Adrenal gland (tissue), 12 donors: ENCODE results near the gene MBNL1. TPM values are rescaled to one million over a fixed set of nuclear protein-coding genes. Genes with fewer than 3 reads are reported as not detected.

Experiments used
- DNase-seq, 7 donors: peaks; one replicate each; pipeline ENCODE4 v3.0.0-alpha.2; 2019 to 2020
- H3K27ac ChIP-seq, 5 donors: fragments of 200-600 bp; sonication (generic) in 4 of 5; 1 replicate in 3 of 5; 2 replicates in 2 of 5; pipeline versions ENCODE4 v1.5.1 to v1.8.0; 2016 to 2020; ENCODE audit warnings: mild to moderate bottlenecking in 1 of 5
- H3K27me3 ChIP-seq: fragments of 200-600 bp; 2 replicates; pipeline ENCODE4 v1.8.0; 2021
- H3K36me3 ChIP-seq, 2 donors: fragments of 200-600 bp; replicated peaks in 1 of 2; 1 replicate in 1 of 2; 2 replicates in 1 of 2; pipeline versions ENCODE4 v1.5.1 to v1.8.0; 2018 to 2022
- H3K4me1 ChIP-seq, 2 donors: fragments of 200-600 bp; replicated peaks in 1 of 2; 1 replicate in 1 of 2; 2 replicates in 1 of 2; pipeline versions ENCODE4 v1.5.1 to v1.8.0; 2018 to 2021
- H3K4me3 ChIP-seq, 4 donors: fragments of 200-600 bp; sonication (generic) in 3 of 4; one replicate each; pipeline ENCODE4 v1.5.1; 2016 to 2018
- H3K9me3 ChIP-seq, 3 donors: fragments of 200-600 bp; sonication (generic) in 1 of 3; replicated peaks in 1 of 3; 1 replicate in 2 of 3; 2 replicates in 1 of 3; pipeline versions ENCODE4 v1.5.1 to v1.8.0; 2016 to 2021
- POLR2A ChIP-seq, 2 donors: fragments of 450-650 bp; IDR thresholded peaks; one replicate each; pipeline ENCODE4 v1.6.1; 2017; ENCODE audit warnings: antibody characterized with exemption in 2 of 2, mild to moderate bottlenecking in 2 of 2, moderate library complexity in 1 of 2
- WGBS, 4 donors: extraction: QIAGEN DNeasy Blood & Tissue Kit in 2 of 4; methylation state at CpG; one replicate each; pipeline versions ENCODE4 v1.1.5 to v1.1.7; 2013 to 2017; 5-methylcytosine and 5-hydroxymethylcytosine counted together
- intact Hi-C, 2 donors: fragments of 100-400 bp; cut with DNase I; formaldehyde crosslinking; loops; one replicate each; pipeline versions ENCODE4 v1.14.1 to v1.15.0; 2022 to 2023
- polyA plus RNA-seq, 3 donors: library from polyadenylated mRNA; stranded (reverse); fragments of 200-250 nt in 2 of 3; fragments of 350-450 nt in 1 of 3; fragmentation: Illumina TruSeq in 1 of 3; extraction: RNeasy Lipid Tissue Mini Kit (QIAGEN cat#74804) in 1 of 3; gene quantifications; one replicate each; pipeline ENCODE4 v1.2.3, GENCODE V29; 2013 to 2014
- total RNA-seq, 9 donors: library from RNA; depleted of rRNA in 4 of 9; stranded (reverse); fragments of >200 nt in 4 of 9; fragments of 120-200 nt in 1 of 9; fragmentation: NEBNext Ultra II Directional in 1 of 9; extraction: Animal tissue kit (Norgen Biotek cat#: 25700) in 1 of 9; gene quantifications; one replicate each; pipeline versions ENCODE4 v1.1.0 to v1.2.4, GENCODE V29; 2013 to 2023
- TF ChIP-seq, protein P1 (sequence below), 6 experiments: fragments of 450-650 bp in 4 of 6; fragments of 200-600 bp in 2 of 6; sonication (generic) in 1 of 6; IDR thresholded peaks; 1 replicate in 5 of 6; 2 replicates in 1 of 6; pipeline versions ENCODE4 v1.5.1 to v1.8.0; 2016 to 2021; ENCODE audit warnings: antibody characterized with exemption in 6 of 6, mild to moderate bottlenecking in 2 of 6, moderate library complexity in 1 of 6
- donor health status: healthy with polysubstance abuse.
- donor health status: Bipolar disorder and iron deficiency.
- donor health status: DM: yes; HTN: yes; CAD: no.
- donor health status: DM: no; HTN: no; CAD: no.
- donor health status: DM: no; HTN: no; CAD: no.
- donor health status: DM: yes; HTN: yes; CAD: no.

Gene MBNL1
- total and polyA plus RNA-seq, 12 donors: 30.6 to 252 (median 122) TPM

DNA sequence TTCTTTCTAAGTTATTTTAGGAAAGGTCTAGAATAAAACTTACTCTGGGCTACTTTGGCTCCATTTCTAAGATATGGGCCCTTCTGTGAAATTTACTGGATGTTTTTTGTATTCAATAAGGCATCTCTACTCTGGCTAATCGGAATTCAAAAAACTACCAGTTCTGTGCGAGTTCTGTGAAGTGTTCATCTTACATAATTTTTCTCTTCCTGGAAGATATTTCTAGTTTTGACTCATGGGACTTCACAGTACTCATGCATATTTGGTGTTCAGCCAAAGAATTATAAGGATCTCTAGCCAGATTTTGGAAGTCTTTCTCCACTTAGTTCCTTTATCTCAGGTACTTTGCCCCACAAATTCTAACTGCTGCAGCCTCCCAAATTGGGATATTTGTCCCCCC lies 46.4 kb upstream of the MBNL1 start:
- intact Hi-C loops: no loop called here
- DNase-seq: no peak
- no peaks in the 10 kb centered on the region for H3K27me3 ChIP-seq
- no peak for TF ChIP-seq POLR2A (IDR thresholded peaks at IDR 0.05)
- TF ChIP-seq, protein P1, sequence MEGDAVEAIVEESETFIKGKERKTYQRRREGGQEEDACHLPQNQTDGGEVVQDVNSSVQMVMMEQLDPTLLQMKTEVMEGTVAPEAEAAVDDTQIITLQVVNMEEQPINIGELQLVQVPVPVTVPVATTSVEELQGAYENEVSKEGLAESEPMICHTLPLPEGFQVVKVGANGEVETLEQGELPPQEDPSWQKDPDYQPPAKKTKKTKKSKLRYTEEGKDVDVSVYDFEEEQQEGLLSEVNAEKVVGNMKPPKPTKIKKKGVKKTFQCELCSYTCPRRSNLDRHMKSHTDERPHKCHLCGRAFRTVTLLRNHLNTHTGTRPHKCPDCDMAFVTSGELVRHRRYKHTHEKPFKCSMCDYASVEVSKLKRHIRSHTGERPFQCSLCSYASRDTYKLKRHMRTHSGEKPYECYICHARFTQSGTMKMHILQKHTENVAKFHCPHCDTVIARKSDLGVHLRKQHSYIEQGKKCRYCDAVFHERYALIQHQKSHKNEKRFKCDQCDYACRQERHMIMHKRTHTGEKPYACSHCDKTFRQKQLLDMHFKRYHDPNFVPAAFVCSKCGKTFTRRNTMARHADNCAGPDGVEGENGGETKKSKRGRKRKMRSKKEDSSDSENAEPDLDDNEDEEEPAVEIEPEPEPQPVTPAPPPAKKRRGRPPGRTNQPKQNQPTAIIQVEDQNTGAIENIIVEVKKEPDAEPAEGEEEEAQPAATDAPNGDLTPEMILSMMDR (IDR thresholded peaks at IDR 0.05): no peak
- no peaks in the 10 kb centered on the region for H3K9me3 ChIP-seq
- 22 to 38% (median 27%) methylated on average over 2 of the region's 2 CpGs for WGBS, 4 donors
- no peaks in the 10 kb centered on the region for H3K36me3 ChIP-seq
- H3K4me3 ChIP-seq: no peak overlapping the region
- peaks cover 0 to 7% of the 10 kb centered on the region in 2 donors for H3K4me1 ChIP-seq
- H3K27ac ChIP-seq: peak overlapping the region in 1 of 5 donors; percentile 42

DNA sequence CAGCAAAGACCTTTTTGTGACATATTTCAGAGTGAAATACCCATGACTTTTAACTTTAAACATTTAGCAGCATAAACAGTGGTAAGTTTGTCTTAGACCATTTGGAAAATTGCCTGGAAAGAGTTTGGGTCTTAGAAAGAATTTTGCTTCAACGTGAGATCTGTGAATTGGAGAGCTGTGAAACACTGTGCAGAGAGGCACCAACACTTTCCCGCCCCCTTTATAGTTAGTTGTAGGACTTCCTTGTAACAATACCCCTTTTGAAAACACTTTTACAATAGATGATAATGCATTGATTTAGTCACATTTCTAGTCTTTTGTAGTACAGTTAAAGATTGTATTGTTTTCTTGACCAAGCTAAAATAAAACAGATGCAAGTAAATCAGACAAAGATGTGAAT lies 43.5 kb upstream of the MBNL1 start:
- no peaks in the 10 kb centered on the region for H3K27me3 ChIP-seq
- TF ChIP-seq, protein P1 (IDR thresholded peaks at IDR 0.05): no peak
- TF ChIP-seq POLR2A (IDR thresholded peaks at IDR 0.05): no peak
- no peak for DNase-seq
- intact Hi-C loops: no loop called here
- H3K36me3 ChIP-seq: no peaks in the 10 kb centered on the region
- no peak overlapping the region for H3K4me3 ChIP-seq
- H3K27ac ChIP-seq: no peak overlapping the region
- H3K4me1 ChIP-seq: peaks cover 0 to 7% of the 10 kb centered on the region in 2 donors
- no peaks in the 10 kb centered on the region for H3K9me3 ChIP-seq
- 72 to 81% (median 78%) methylated on average over 2 of the region's 2 CpGs for WGBS, 4 donors

DNA sequence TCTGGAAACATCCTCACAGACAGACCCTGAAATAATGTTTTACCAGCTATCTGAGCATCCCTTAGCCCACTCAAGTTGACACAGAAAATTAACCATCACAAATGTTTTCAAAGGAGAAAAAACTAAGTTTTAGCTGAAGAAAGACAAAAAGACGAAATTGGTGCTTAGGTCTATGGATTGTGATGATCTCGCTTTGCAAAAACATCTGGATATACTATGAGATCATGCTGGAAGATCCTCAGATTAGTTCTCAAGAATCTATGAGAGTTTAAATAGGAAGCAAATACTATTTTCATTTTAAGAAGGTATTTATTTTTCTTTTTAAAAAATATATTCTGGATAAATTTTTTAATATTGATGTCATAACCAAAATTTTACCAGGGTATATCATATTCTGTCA lies 42.6 kb upstream of the MBNL1 start:
- H3K27ac ChIP-seq: no peak overlapping the region
- H3K4me3 ChIP-seq: no peak overlapping the region
- no peaks in the 10 kb centered on the region for H3K9me3 ChIP-seq
- intact Hi-C loops: no loop called here
- H3K27me3 ChIP-seq: no peaks in the 10 kb centered on the region
- TF ChIP-seq, protein P1 (IDR thresholded peaks at IDR 0.05): no peak
- no peak for TF ChIP-seq POLR2A (IDR thresholded peaks at IDR 0.05)
- no peak for DNase-seq
- H3K36me3 ChIP-seq: no peaks in the 10 kb centered on the region
- peaks cover 0 to 7% of the 10 kb centered on the region in 2 donors for H3K4me1 ChIP-seq
- 83 to 90% (median 85%) methylated on average over 2 of the region's 2 CpGs for WGBS, 4 donors

DNA sequence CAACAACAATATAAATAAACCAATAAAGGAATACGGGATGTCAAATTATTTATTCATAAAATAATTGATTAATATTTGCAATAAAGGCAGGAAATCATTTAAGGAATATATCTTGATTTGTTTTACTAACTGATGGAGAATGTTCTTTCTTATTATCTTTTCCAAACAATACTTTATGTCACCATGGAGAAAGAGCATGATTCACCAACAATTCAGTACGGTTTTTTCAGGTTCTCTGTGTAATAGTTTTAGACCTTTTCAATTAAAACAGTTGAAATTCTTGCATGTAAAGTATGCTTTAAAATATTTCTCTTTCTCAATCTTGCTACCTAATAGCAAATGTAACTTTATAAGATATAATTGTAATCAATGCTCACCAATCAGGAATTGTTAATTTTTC lies 41.7 kb upstream of the MBNL1 start:
- TF ChIP-seq, protein P1 (IDR thresholded peaks at IDR 0.05): no peak
- no peak for TF ChIP-seq POLR2A (IDR thresholded peaks at IDR 0.05)
- WGBS, 4 donors: 64 to 86% (median 79%) methylated on average over 2 of the region's 2 CpGs
- intact Hi-C loops: no loop called here

More for the DNA sequence above, 41.7 kb upstream of the MBNL1 start:
- Histone ChIP-seq H3K9me3 (no peaks in the 10 kb centered on the region), H3K27me3 (no peaks in the 10 kb centered on the region), H3K4me3 (no peak overlapping the region), H3K36me3 (no peaks in the 10 kb centered on the region), H3K27ac (no peak overlapping the region), H3K4me1 (peaks cover 0 to 2% of the 10 kb centered on the region in 2 donors)
- DNase-seq: no peak
